GM21360 (cell line): Measurements from ENCODE around the gene GUCY2F.

Experiments used
- ATAC-seq: cut with Tn5 transposase; IDR thresholded peaks from one replicate; pipeline ENCODE4 v1.9.1; 2021; ENCODE audit warnings: mild to moderate bottlenecking, moderate library complexity; ENCODE audit not compliant: unreplicated experiment

GUCY2F gene

GRCh38 chrX:109344678-109345077 lies 137.2 kb downstream of the GUCY2F start:
- ATAC-seq, result no peak

- no peak for ATAC-seq
Measured at GRCh38 chrX:109344101-109344500, 137.8 kb downstream of the GUCY2F start.

- no peak for ATAC-seq
Measured at GRCh38 chrX:109343671-109344070, 138.2 kb downstream of the GUCY2F start.

GRCh38 chrX:109336141-109336540 lies 145.7 kb downstream of the GUCY2F start:
- no peak for ATAC-seq

GRCh38 chrX:109327251-109327650 lies 154.6 kb downstream of the GUCY2F start:
- no peak for ATAC-seq
